IMR-90 (cell line): Measurements from ENCODE around the gene TEC. TPM values are rescaled to one million over a fixed set of nuclear protein-coding genes. Genes with fewer than 3 reads are reported as not detected.

Experiments used
- ATAC-seq: fragments of 200-7000 bp; cut with Tn5 transposase; 2 replicates; pipeline ENCODE4 v1.9.1; 2020; ENCODE audit warnings: low read depth, mild to moderate bottlenecking, moderate library complexity
- BruUV-seq: library from RNA; stranded (reverse); fragments of 400-500 nt; replicated peaks from 2 replicates; lab custom pipeline; 2021; lab: Mats Ljungman, UMichigan
- CTCF ChIA-PET: fragments of 300-600 bp; formaldehyde crosslinking; extraction: SDS; loops from one replicate; lab custom pipeline; 2021; ENCODE audit warnings: antibody characterized with exemption; lab: Yijun Ruan, JAX
- POLR2A ChIA-PET: fragments of 300-600 bp; sonication (Branson Sonifier 250); formaldehyde crosslinking; loops from one replicate; lab custom pipeline; 2022; ENCODE audit warnings: antibody characterized with exemption; ENCODE audit not compliant: unreplicated experiment; lab: Charles Lee
- DNase-seq: peaks from one replicate; pipeline ENCODE4 v3.0.0; 2013
- H2AFZ ChIP-seq: replicated peaks from 2 replicates; pipeline ENCODE3; 2013; ENCODE audit warnings: low read length, mild to moderate bottlenecking; ENCODE audit not compliant: poor library complexity
- H2AK5ac ChIP-seq: 2 replicates; pipeline ENCODE4 v1.6.1; 2013; ENCODE audit warnings: low read depth, low read length, inconsistent platforms
- H2AK9ac ChIP-seq: replicated peaks from 2 replicates; pipeline ENCODE3; 2013; ENCODE audit warnings: mild to moderate bottlenecking, low read depth, low read length, moderate library complexity; ENCODE audit not compliant: poor library complexity
- H2BK120ac ChIP-seq: 2 replicates; pipeline ENCODE4 v1.6.1; 2013; ENCODE audit warnings: low read depth, low read length, inconsistent platforms
- H2BK15ac ChIP-seq: 3 replicates; pipeline ENCODE4 v1.6.1; 2013; ENCODE audit warnings: low read depth, low read length, inconsistent platforms
- H2BK20ac ChIP-seq: 2 replicates; pipeline ENCODE4 v1.6.1; 2013; ENCODE audit warnings: low read depth, mild to moderate bottlenecking, inconsistent platforms, low read length, moderate library complexity
- H2BK5ac ChIP-seq: 2 replicates; pipeline ENCODE4 v1.6.1; 2013; ENCODE audit warnings: mild to moderate bottlenecking, low read depth, low read length, inconsistent platforms; ENCODE audit not compliant: poor library complexity, severe bottlenecking
- H3K14ac ChIP-seq: replicated peaks from 2 replicates; pipeline ENCODE4 v1.6.1; 2013; ENCODE audit warnings: low read depth, low read length, inconsistent platforms
- H3K18ac ChIP-seq: 2 replicates; pipeline ENCODE4 v1.6.1; 2013; ENCODE audit warnings: low read depth, low read length, control low read depth
- H3K23ac ChIP-seq: 2 replicates; pipeline ENCODE4 v1.6.1; 2013; ENCODE audit warnings: low read depth, low read length, inconsistent platforms
- H3K27ac ChIP-seq: 2 replicates; pipeline ENCODE4 v1.5.1; 2013; ENCODE audit warnings: mild to moderate bottlenecking, control low read depth, low read length; ENCODE audit not compliant: insufficient read depth
- H3K27me3 ChIP-seq: 2 replicates; pipeline ENCODE4 v1.6.1; 2013; ENCODE audit warnings: low read length; ENCODE audit not compliant: control insufficient read depth, insufficient read depth
- H3K36me3 ChIP-seq: 2 replicates; pipeline ENCODE4 v1.6.1; 2013; ENCODE audit warnings: low read length, mixed read lengths; ENCODE audit not compliant: control insufficient read depth, insufficient read depth
- H3K4ac ChIP-seq: 2 replicates; pipeline ENCODE4 v1.6.1; 2013; ENCODE audit warnings: low read depth, low read length, inconsistent platforms
- H3K4me1 ChIP-seq: 2 replicates; pipeline ENCODE4 v1.6.1; 2013; ENCODE audit warnings: low read length, mixed read lengths; ENCODE audit not compliant: control insufficient read depth, insufficient read depth
- H3K4me2 ChIP-seq: 2 replicates; pipeline ENCODE4 v1.6.1; 2013; ENCODE audit warnings: low read depth, mild to moderate bottlenecking, control low read depth, low read length, moderate library complexity
- H3K4me3 ChIP-seq: 2 replicates; pipeline ENCODE4 v1.5.1; 2013; ENCODE audit warnings: low read depth, mild to moderate bottlenecking, control low read depth, low read length, moderate library complexity; ENCODE audit not compliant: insufficient read depth
- H3K56ac ChIP-seq: 2 replicates; pipeline ENCODE4 v1.6.1; 2013; ENCODE audit warnings: low read length, inconsistent platforms; ENCODE audit not compliant: insufficient read depth; ENCODE audit errors: extremely low read depth
- H3K79me1 ChIP-seq, 2 experiments: 2 replicates each; pipeline ENCODE4 v1.6.1; 2013; ENCODE audit warnings: low read length in 2 of 2, inconsistent platforms in 1 of 2, low read depth in 1 of 2
- H3K9ac ChIP-seq: 2 replicates; pipeline ENCODE4 v1.6.1; 2013; ENCODE audit warnings: low read depth, low read length, control low read depth
- H3K9me1 ChIP-seq: 2 replicates; pipeline ENCODE4 v1.6.1; 2013; ENCODE audit warnings: low read length, inconsistent platforms; ENCODE audit not compliant: insufficient read depth
- H3K9me3 ChIP-seq: 2 replicates; pipeline ENCODE4 v1.6.1; 2013; ENCODE audit warnings: low read length; ENCODE audit not compliant: control insufficient read depth, insufficient read depth
- H4K20me1 ChIP-seq: 2 replicates; pipeline ENCODE4 v1.6.1; 2013; ENCODE audit warnings: low read length, inconsistent platforms; ENCODE audit not compliant: insufficient read depth
- H4K5ac ChIP-seq: 2 replicates; pipeline ENCODE4 v1.6.1; 2013; ENCODE audit warnings: mild to moderate bottlenecking, low read depth, low read length, control low read depth
- H4K8ac ChIP-seq, 2 experiments: 2 replicates each; pipeline ENCODE4 v1.6.1; 2013; ENCODE audit warnings: low read depth in 2 of 2, low read length in 2 of 2, control low read depth in 1 of 2, inconsistent platforms in 1 of 2
- H4K91ac ChIP-seq: 2 replicates; pipeline ENCODE4 v1.6.1; 2013; ENCODE audit warnings: low read depth, low read length, inconsistent platforms; ENCODE audit not compliant: insufficient read depth
- SMC3 ChIP-seq: fragments of 150-350 bp; IDR thresholded peaks from 2 replicates; pipeline ENCODE4 v1.6.1; 2016; ENCODE audit warnings: low read depth, mild to moderate bottlenecking, antibody characterized with exemption, low read length, moderate library complexity
- WGBS, 2 experiments: methylation state at CpG; one replicate each; pipeline versions ENCODE4 v1.1.5 to v1.1.7; 2013; ENCODE audit warnings: missing lambda C conversion rate in 2 of 2; ENCODE audit not compliant: insufficient read length in 1 of 2; ENCODE audit errors: extremely low coverage in 2 of 2; 5-methylcytosine and 5-hydroxymethylcytosine counted together
- dilution Hi-C: fragments of 300-500 bp; cut with HindIII; formaldehyde crosslinking; loops from one replicate; pipeline ENCODE4 v1.14.3; 2018; ENCODE audit warnings: low sequenced_read_pairs; ENCODE audit not compliant: unreplicated experiment
- in situ Hi-C: fragments of 300-500 bp; cut with MboI; formaldehyde crosslinking; loops from 3 replicates; pipeline ENCODE4 v1.14.3; 2019; ENCODE audit warnings: low sequenced_read_pairs, inconsistent platforms, mixed read lengths
- intact Hi-C: fragments of 100-400 bp; cut with micrococcal nuclease; formaldehyde crosslinking; loops from 2 replicates; pipeline ENCODE4 v1.10.0; 2022
- polyA plus RNA-seq, 3 experiments: library from polyadenylated mRNA; depleted of rRNA; stranded (reverse); fragments of >200 nt; gene quantifications; 2 replicates each; pipeline ENCODE4 v1.2.3, GENCODE V29; 2012; ENCODE audit warnings: low replicate concordance in 1 of 3
- total RNA-seq: library from RNA; depleted of rRNA; stranded (reverse); fragments of >200 nt; gene quantifications from 2 replicates; pipeline ENCODE4 v1.2.3, GENCODE V29; 2012
- TF ChIP-seq, protein P1 (sequence below): fragments of 150-350 bp; IDR thresholded peaks from 2 replicates; pipeline ENCODE4 v1.6.1; 2017; ENCODE audit warnings: mild to moderate bottlenecking, antibody characterized with exemption, low read length, low read depth

The TEC gene
- total and polyA plus RNA-seq, 2 of the 4 experiments (the other 2 are of a cell fraction) = 0.39 to 0.54 TPM

DNA sequence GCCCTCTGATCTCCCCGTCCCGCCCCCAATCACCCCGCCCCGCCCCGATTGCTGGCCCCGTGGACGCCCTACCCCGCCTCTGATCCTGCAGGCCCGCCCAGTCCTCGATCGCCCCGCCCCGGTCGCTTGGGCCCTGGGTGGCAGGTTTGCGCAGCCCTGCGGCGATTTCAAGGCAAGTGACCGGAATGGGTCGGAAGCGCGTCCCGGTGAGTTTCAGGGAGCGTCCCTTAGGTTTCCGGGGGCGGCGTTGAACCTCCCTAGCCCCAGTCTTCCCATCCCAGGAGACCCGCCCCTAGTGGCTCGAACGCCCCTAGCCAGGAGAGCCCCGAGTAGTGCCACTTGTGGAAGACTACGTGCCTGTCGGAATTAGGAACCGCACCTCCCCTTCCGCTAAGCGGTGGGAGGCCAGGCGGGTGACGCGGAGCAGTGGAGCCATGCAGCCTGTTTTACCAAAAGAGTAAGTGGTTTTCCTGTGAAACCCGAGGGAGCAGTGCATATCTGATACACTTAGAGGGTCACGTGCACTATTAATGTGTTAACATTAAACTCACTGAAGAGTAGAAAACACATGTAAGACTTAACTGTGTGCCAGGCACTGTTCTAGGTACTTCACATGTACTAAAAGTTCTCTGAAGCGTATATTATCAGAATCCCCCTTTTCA lies 354 bp upstream of the TEC start:
- H4K20me1 ChIP-seq = no peaks in the 10 kb centered on the region
- H4K5ac ChIP-seq = peak overlapping the region; percentile 82
- CTCF ChIA-PET = no interaction called here
- TF ChIP-seq, protein P1, sequence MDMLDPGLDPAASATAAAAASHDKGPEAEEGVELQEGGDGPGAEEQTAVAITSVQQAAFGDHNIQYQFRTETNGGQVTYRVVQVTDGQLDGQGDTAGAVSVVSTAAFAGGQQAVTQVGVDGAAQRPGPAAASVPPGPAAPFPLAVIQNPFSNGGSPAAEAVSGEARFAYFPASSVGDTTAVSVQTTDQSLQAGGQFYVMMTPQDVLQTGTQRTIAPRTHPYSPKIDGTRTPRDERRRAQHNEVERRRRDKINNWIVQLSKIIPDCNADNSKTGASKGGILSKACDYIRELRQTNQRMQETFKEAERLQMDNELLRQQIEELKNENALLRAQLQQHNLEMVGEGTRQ = peak; percentile 27; the same call in 1 of the 2 replicates
- no peak for TF ChIP-seq SMC3
- H2AFZ ChIP-seq = peak overlapping the region; percentile 99
- H3K9ac ChIP-seq = peak overlapping the region; percentile 79
- no peaks in the 10 kb centered on the region for H3K9me3 ChIP-seq
- no TSS peak for BruUV-seq
- H3K9me1 ChIP-seq = no peaks in the 10 kb centered on the region
- H2BK15ac ChIP-seq = peak overlapping the region; percentile 36; the same call in 1 of the 3 replicates
- no peak overlapping the region for H4K91ac ChIP-seq
- no peak overlapping the region for H3K56ac ChIP-seq
- peak overlapping the region; percentile 74 for H3K18ac ChIP-seq
- H3K4me3 ChIP-seq = peak overlapping the region; percentile 97
- no peak overlapping the region for H2AK5ac ChIP-seq
- peak overlapping the region; percentile 22 to 73; a peak in 2 of 4 replicates for H4K8ac ChIP-seq
- no peaks in the 10 kb centered on the region for H3K27me3 ChIP-seq
- H3K14ac ChIP-seq = 0 out of 2 replicates have a peak overlapping the region, but pooled peaks have one; percentile 39
- H2BK20ac ChIP-seq = 0 out of 2 replicates have a peak overlapping the region, but pooled peaks have one; percentile 5
- H3K27ac ChIP-seq = peak overlapping the region; percentile 65
- ATAC-seq (peak; percentile 97), DNase-seq (peak; percentile 51)
- intact Hi-C loops (loop anchor here (5.0 kb wide), 1 partner anchor 143 kb away; no protein-coding TSS in a partner anchor), in situ Hi-C loops (no loop called here), dilution Hi-C loops (no loop called here)
- peak overlapping the region; percentile 13 for H2BK5ac ChIP-seq
- H3K4ac ChIP-seq = peak overlapping the region; percentile 58
- peak overlapping the region; percentile 48 for H2AK9ac ChIP-seq
- H2BK120ac ChIP-seq = peak overlapping the region; percentile 39; the same call in 1 of the 2 replicates
- POLR2A ChIA-PET = no interaction called here
- peak overlapping the region; percentile 83 for H3K4me2 ChIP-seq
- WGBS, 2 experiments = 2% methylated on average over 10 of the region's 41 CpGs; no CpG with 5 or more reads in 1 of the 2 experiments
- H3K23ac ChIP-seq = 0 out of 2 replicates have a peak overlapping the region, but pooled peaks have one; percentile 3
- H3K79me1 ChIP-seq = no peaks in the 10 kb centered on the region
- H3K36me3 ChIP-seq = no peaks in the 10 kb centered on the region
- no peaks in the 10 kb centered on the region for H3K4me1 ChIP-seq
